ENCODE results near the gene XIST.
"Not testable (repeated sequence)": the region's sequence is repeated elsewhere in the genome, so short reads cannot be mapped to it uniquely, and the experiment has no call there.

GRCh38 chrX:73819864-73820558, 32.5 kb downstream of the XIST start:
- not testable (repeated sequence) for TF ChIP-seq ZNF112 (tag by site-specific recombination; IDR thresholded peaks at IDR 0.05); KLF9 (tag by site-specific recombination; IDR thresholded peaks at IDR 0.05; ENCODE audit: low read depth)
